ENCODE measurements around the gene SMAGP.
"Not testable (repeated sequence)": the region's sequence is repeated elsewhere in the genome, so short reads cannot be mapped to it uniquely, and the experiment has no call there.

The SMAGP gene

DNA sequence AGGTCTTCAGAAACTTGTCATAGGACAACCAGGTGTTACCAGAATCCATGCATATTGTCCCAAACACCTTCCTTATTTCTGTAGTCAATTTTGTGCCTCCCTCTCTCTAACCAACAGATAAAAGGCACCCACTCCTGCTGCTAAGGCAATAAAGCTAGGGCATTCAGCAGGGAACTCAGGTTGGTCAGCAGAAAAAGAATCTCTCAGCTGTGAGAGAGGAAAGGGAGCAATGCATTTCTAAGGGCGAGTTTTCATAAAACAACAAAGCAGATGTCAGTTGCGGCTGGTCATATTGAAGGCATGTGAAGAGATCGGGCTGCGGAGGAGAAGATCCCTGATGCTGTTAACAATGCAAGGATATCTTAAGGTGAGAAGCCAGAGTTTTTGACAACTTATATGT, 45.0 kb downstream of the SMAGP start:
- TF ChIP-seq, protein P1, sequence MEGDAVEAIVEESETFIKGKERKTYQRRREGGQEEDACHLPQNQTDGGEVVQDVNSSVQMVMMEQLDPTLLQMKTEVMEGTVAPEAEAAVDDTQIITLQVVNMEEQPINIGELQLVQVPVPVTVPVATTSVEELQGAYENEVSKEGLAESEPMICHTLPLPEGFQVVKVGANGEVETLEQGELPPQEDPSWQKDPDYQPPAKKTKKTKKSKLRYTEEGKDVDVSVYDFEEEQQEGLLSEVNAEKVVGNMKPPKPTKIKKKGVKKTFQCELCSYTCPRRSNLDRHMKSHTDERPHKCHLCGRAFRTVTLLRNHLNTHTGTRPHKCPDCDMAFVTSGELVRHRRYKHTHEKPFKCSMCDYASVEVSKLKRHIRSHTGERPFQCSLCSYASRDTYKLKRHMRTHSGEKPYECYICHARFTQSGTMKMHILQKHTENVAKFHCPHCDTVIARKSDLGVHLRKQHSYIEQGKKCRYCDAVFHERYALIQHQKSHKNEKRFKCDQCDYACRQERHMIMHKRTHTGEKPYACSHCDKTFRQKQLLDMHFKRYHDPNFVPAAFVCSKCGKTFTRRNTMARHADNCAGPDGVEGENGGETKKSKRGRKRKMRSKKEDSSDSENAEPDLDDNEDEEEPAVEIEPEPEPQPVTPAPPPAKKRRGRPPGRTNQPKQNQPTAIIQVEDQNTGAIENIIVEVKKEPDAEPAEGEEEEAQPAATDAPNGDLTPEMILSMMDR (IDR thresholded peaks at IDR 0.05; ENCODE audit: insufficient read depth, low read length), result no peak
- TF ChIP-seq SPI1 (IDR thresholded peaks at IDR 0.05; ENCODE audit: borderline replicate concordance, low read depth) (no peak), GABPA (IDR thresholded peaks at IDR 0.05; ENCODE audit: low read depth) (no peak), POLR2AphosphoS5 (IDR thresholded peaks at IDR 0.05; ENCODE audit: low read depth) (no peak)
- TF ChIP-seq, protein P2, sequence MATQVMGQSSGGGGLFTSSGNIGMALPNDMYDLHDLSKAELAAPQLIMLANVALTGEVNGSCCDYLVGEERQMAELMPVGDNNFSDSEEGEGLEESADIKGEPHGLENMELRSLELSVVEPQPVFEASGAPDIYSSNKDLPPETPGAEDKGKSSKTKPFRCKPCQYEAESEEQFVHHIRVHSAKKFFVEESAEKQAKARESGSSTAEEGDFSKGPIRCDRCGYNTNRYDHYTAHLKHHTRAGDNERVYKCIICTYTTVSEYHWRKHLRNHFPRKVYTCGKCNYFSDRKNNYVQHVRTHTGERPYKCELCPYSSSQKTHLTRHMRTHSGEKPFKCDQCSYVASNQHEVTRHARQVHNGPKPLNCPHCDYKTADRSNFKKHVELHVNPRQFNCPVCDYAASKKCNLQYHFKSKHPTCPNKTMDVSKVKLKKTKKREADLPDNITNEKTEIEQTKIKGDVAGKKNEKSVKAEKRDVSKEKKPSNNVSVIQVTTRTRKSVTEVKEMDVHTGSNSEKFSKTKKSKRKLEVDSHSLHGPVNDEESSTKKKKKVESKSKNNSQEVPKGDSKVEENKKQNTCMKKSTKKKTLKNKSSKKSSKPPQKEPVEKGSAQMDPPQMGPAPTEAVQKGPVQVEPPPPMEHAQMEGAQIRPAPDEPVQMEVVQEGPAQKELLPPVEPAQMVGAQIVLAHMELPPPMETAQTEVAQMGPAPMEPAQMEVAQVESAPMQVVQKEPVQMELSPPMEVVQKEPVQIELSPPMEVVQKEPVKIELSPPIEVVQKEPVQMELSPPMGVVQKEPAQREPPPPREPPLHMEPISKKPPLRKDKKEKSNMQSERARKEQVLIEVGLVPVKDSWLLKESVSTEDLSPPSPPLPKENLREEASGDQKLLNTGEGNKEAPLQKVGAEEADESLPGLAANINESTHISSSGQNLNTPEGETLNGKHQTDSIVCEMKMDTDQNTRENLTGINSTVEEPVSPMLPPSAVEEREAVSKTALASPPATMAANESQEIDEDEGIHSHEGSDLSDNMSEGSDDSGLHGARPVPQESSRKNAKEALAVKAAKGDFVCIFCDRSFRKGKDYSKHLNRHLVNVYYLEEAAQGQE (IDR thresholded peaks at IDR 0.05; ENCODE audit: insufficient replicate concordance, low read depth), result no peak
- Histone ChIP-seq H3K27me3 (ENCODE audit: insufficient read depth, poor library complexity, severe bottlenecking) (no peaks in the 10 kb centered on the region), H3K4me3 (replicated peaks; ENCODE audit: insufficient read depth, low read length) (no peak overlapping the region), H3K27ac (replicated peaks) (no peak overlapping the region)
- DNase-seq (ENCODE audit: low read depth in 1 of 2, low spot score in 1 of 2), result no peak

DNA sequence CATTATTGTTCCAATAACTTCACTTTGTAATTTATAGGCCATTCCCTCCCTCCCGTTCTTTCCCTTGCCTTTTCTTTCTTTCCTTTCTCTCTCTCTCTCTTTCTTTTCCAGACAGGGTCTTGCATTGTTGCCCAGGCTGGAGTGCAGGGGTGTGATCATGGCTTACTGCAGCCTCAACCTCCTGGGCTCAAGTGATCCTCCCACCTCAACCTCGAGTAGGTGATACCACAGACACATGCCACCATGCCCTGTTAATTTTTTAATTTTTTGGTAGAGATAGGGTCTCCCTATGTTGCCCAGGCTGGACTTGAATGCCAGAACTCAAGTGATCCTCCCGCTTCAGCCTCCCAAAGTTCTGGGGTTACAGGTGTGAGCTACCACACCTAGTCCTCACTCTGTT, 45.6 kb downstream of the SMAGP start:
- H3K27me3 ChIP-seq (ENCODE audit: insufficient read depth, poor library complexity, severe bottlenecking), result no peaks in the 10 kb centered on the region
- DNase-seq (ENCODE audit: low read depth in 1 of 2, low spot score in 1 of 2), result no peak
- no peak for TF ChIP-seq POLR2AphosphoS5 (IDR thresholded peaks at IDR 0.05; ENCODE audit: low read depth)
- no peak for TF ChIP-seq GABPA (IDR thresholded peaks at IDR 0.05; ENCODE audit: low read depth)
- TF ChIP-seq, protein P1 (IDR thresholded peaks at IDR 0.05; ENCODE audit: insufficient read depth, low read length), result no peak
- TF ChIP-seq, protein P2 (IDR thresholded peaks at IDR 0.05; ENCODE audit: insufficient replicate concordance, low read depth), result no peak
- TF ChIP-seq SPI1 (IDR thresholded peaks at IDR 0.05; ENCODE audit: borderline replicate concordance, low read depth), result no peak
- H3K4me3 ChIP-seq (replicated peaks; ENCODE audit: insufficient read depth, low read length), result no peak overlapping the region
- H3K27ac ChIP-seq (replicated peaks), result no peak overlapping the region

DNA sequence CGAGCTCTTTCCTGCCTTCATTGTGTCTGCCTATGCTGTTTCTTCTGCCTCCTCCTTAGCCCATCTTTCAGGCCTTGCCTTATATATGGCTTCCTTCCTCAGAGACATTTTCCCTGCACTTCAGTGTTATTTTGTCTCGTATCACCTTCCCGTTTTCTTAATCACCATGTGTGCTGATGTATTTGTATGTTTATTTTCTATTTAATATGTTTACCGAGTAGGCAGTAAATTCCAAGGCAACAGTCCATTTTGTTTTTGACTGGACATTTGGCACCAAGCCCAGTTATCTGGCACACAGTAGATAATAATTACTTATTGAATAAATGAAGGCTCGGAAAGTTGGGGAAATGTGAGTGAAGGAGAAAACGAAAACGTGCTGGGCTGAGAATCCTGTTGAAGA, 47.8 kb downstream of the SMAGP start:
- TF ChIP-seq, protein P2 (IDR thresholded peaks at IDR 0.05; ENCODE audit: insufficient replicate concordance, low read depth), result no peak
- TF ChIP-seq, protein P1 (IDR thresholded peaks at IDR 0.05; ENCODE audit: insufficient read depth, low read length), result no peak
- TF ChIP-seq GABPA (IDR thresholded peaks at IDR 0.05; ENCODE audit: low read depth) (no peak), POLR2AphosphoS5 (IDR thresholded peaks at IDR 0.05; ENCODE audit: low read depth) (no peak), SPI1 (IDR thresholded peaks at IDR 0.05; ENCODE audit: borderline replicate concordance, low read depth) (no peak)
- no peak overlapping the region for H3K4me3 ChIP-seq (replicated peaks; ENCODE audit: insufficient read depth, low read length)
- H3K27ac ChIP-seq (replicated peaks), result no peak overlapping the region
- no peaks in the 10 kb centered on the region for H3K27me3 ChIP-seq (ENCODE audit: insufficient read depth, poor library complexity, severe bottlenecking)
- DNase-seq (ENCODE audit: low read depth in 1 of 2, low spot score in 1 of 2), result no peak

DNA sequence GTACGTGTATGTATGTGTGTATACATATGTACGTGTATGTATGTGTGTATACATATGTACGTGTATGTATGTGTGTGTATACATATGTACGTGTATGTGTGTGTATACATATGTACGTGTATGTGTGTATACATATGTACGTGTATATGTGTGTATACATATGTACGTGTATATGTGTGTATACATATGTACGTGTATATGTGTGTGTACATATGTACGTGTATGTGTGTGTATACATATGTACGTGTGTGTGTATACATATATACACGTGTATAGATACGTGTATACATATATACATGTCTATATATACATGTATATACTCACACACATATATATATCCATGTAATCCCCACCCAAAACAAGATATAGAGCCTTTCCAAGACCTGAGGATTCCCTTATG, 50.4 kb downstream of the SMAGP start:
- not testable (repeated sequence) for H3K27ac ChIP-seq (replicated peaks); DNase-seq (ENCODE audit: low read depth in 1 of 2, low spot score in 1 of 2); H3K27me3 ChIP-seq (ENCODE audit: insufficient read depth, poor library complexity, severe bottlenecking); H3K4me3 ChIP-seq (replicated peaks; ENCODE audit: insufficient read depth, low read length)

All from HL-60 (cell line).